GM13976 (cell line): ENCODE data around the gene AFF2.

ENCODE experiments used
- DNase-seq: peaks from one replicate; pipeline ENCODE4 v3.0.0; 2012; ENCODE audit warnings: low spot score
- CTCF ChIP-seq: IDR thresholded peaks from 2 replicates; pipeline ENCODE4 v1.5.1; 2012; ENCODE audit warnings: borderline replicate concordance, mild to moderate bottlenecking; ENCODE audit not compliant: insufficient read depth; ENCODE audit errors: extremely low read depth, missing control alignments, control extremely low read depth
- in situ Hi-C: fragments of 300-500 bp; cut with MboI; formaldehyde crosslinking; loops from one replicate; pipeline ENCODE4 v1.12.0; 2022; ENCODE audit warnings: low sequenced_read_pairs, mixed read lengths, inconsistent platforms; ENCODE audit not compliant: unreplicated experiment

The AFF2 gene

GRCh38 chrX:148492057-148492456 lies 8.4 kb upstream of the AFF2 start:
- DNase-seq: no peak
- TF ChIP-seq CTCF: no peak
- in situ Hi-C loops: no loop called here

GRCh38 chrX:148495176-148495575 lies 5.2 kb upstream of the AFF2 start:
- no peak for TF ChIP-seq CTCF
- in situ Hi-C loops: no loop called here
- DNase-seq: no peak

- DNase-seq: no peak
- TF ChIP-seq CTCF: no peak
- in situ Hi-C loops: no loop called here
These were observed 2.4 kb upstream of the AFF2 start for GRCh38 chrX:148498067-148498466.

- TF ChIP-seq CTCF: no peak
- in situ Hi-C loops: no loop called here
- DNase-seq: no peak
These were observed 587 bp upstream of the AFF2 start for GRCh38 chrX:148499638-148500422.

GRCh38 chrX:148501386-148502066 lies 1.1 kb downstream of the AFF2 start:
- in situ Hi-C loops: no loop called here
- no peak for DNase-seq
- no peak for TF ChIP-seq CTCF

GRCh38 chrX:148504506-148504905 lies 4.1 kb downstream of the AFF2 start:
- TF ChIP-seq CTCF: no peak
- in situ Hi-C loops: no loop called here
- DNase-seq: no peak

- TF ChIP-seq CTCF: no peak
- in situ Hi-C loops: no loop called here
These were observed 7.0 kb downstream of the AFF2 start for GRCh38 chrX:148507418-148507817.

More at GRCh38 chrX:148507418-148507817, 7.0 kb downstream of the AFF2 start:
- no peak for DNase-seq
